ENCODE results near the gene DNASE2. TPM values are rescaled to one million over a fixed set of nuclear protein-coding genes. Genes with fewer than 3 reads are reported as not detected.

The DNASE2 gene
- polyA plus RNA-seq, 1 donor (not counting 4 experiments of a cell fraction or from before 2014, with no cell fraction given) = 23.5 TPM

DNA sequence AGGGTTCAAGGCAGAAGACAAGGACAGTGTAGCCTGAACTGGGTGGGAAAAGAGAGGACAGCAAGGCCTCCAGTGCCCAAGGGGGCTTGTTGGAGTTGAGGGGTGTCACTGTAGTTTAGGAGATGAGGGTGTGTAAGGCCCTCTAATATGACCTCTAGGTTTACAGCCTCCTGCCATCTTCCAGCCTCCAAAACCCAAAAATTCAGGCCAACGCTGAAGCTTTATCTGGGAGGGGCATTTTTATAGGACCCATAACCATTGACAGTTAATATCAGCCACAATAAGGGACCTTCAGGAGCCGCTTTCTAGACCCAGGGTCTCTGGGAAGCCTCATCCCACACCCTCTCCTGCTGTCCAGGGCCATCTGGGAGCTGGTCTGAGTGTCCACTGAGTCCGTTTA, 3.0 kb upstream of the DNASE2 start:
- H3K36me3 ChIP-seq (ENCODE audit: control insufficient read depth in 2 of 2, extremely low read depth in 1 of 2, insufficient read depth in 2 of 2, low read length in 2 of 2) = no peaks in the 10 kb centered on the region
- H3K27me3 ChIP-seq (ENCODE audit: control insufficient read depth, extremely low read depth, insufficient read depth, low read length) = no peaks in the 10 kb centered on the region
- DNase-seq (ENCODE audit: low read depth, low spot score) (no peak), FAIRE-seq (no peak)
- no peak overlapping the region for H3K9ac ChIP-seq (ENCODE audit: control insufficient read depth, extremely low read depth, insufficient read depth, low read length)
- peaks cover 6% of the 10 kb centered on the region for H3K4me1 ChIP-seq (ENCODE audit: control insufficient read depth, extremely low read depth, insufficient read depth, low read length)
- TF ChIP-seq CTCF (optimal IDR thresholded peaks at IDR 0.05 in 1 of 3, IDR thresholded peaks at IDR 0.05 in 1 of 3, conservative IDR thresholded peaks at IDR 0.05 in 1 of 3; ENCODE audit: extremely low read depth in 1 of 3, insufficient read depth in 2 of 3, low read length in 3 of 3) = no peak
- no peak for TF ChIP-seq EZH2 (IDR thresholded peaks at IDR 0.05; ENCODE audit: low read length)
- peaks cover 10% of the 10 kb centered on the region for H3K9me3 ChIP-seq (ENCODE audit: control insufficient read depth, low read depth, low read length)
- no peak overlapping the region for H3K4me3 ChIP-seq (ENCODE audit: control insufficient read depth in 2 of 3, extremely low read depth in 1 of 3, insufficient read depth in 2 of 3, low read depth in 1 of 3, low read length in 3 of 3)
- no peaks in the 10 kb centered on the region for H3K79me2 ChIP-seq (ENCODE audit: control insufficient read depth, insufficient read depth, low read length)
- H3K27ac ChIP-seq (ENCODE audit: control insufficient read depth, insufficient read depth, low read length) = no peak overlapping the region
- H3K9me1 ChIP-seq (ENCODE audit: control insufficient read depth, extremely low read depth, insufficient read depth, low read length) = no peaks in the 10 kb centered on the region
- no peak overlapping the region for H2AFZ ChIP-seq (ENCODE audit: control insufficient read depth, low read length)
- H4K20me1 ChIP-seq (ENCODE audit: control insufficient read depth, extremely low read depth, insufficient read depth, low read length) = no peaks in the 10 kb centered on the region
- H3K4me2 ChIP-seq (ENCODE audit: control insufficient read depth, extremely low read depth, insufficient read depth, low read depth, low read length) = no peak overlapping the region
- dilution Hi-C loops (cut with MboI; ENCODE audit: extremely low pct_ligation_motif_present, low sequenced_read_pairs) = no loop called here

GRCh38 chr19:12882589-12882988, 1.3 kb upstream of the DNASE2 start:
- Histone ChIP-seq H3K9ac (ENCODE audit: control insufficient read depth, extremely low read depth, insufficient read depth, low read length) (no peak overlapping the region), H2AFZ (ENCODE audit: control insufficient read depth, low read length) (no peak overlapping the region), H3K36me3 (ENCODE audit: control insufficient read depth in 2 of 2, extremely low read depth in 1 of 2, insufficient read depth in 2 of 2, low read length in 2 of 2) (peaks cover 4 to 5% of the 10 kb centered on the region in 2 experiments), H3K79me2 (ENCODE audit: control insufficient read depth, insufficient read depth, low read length) (no peaks in the 10 kb centered on the region), H3K27me3 (ENCODE audit: control insufficient read depth, extremely low read depth, insufficient read depth, low read length) (no peaks in the 10 kb centered on the region), H3K27ac (ENCODE audit: control insufficient read depth, insufficient read depth, low read length) (no peak overlapping the region), H3K9me1 (ENCODE audit: control insufficient read depth, extremely low read depth, insufficient read depth, low read length) (no peaks in the 10 kb centered on the region), H4K20me1 (ENCODE audit: control insufficient read depth, extremely low read depth, insufficient read depth, low read length) (no peaks in the 10 kb centered on the region), H3K4me2 (ENCODE audit: control insufficient read depth, extremely low read depth, insufficient read depth, low read depth, low read length) (no peak overlapping the region), H3K9me3 (ENCODE audit: control insufficient read depth, low read depth, low read length) (peaks cover 10% of the 10 kb centered on the region), H3K4me3 (ENCODE audit: control insufficient read depth in 2 of 3, extremely low read depth in 1 of 3, insufficient read depth in 2 of 3, low read depth in 1 of 3, low read length in 3 of 3) (no peak overlapping the region), H3K4me1 (ENCODE audit: control insufficient read depth, extremely low read depth, insufficient read depth, low read length) (peaks cover 6% of the 10 kb centered on the region)
- FAIRE-seq (no peak), DNase-seq (ENCODE audit: low read depth, low spot score) (no peak)
- dilution Hi-C loops (cut with MboI; ENCODE audit: extremely low pct_ligation_motif_present, low sequenced_read_pairs) = no loop called here
- no peak for TF ChIP-seq CTCF (optimal IDR thresholded peaks at IDR 0.05 in 1 of 3, IDR thresholded peaks at IDR 0.05 in 1 of 3, conservative IDR thresholded peaks at IDR 0.05 in 1 of 3; ENCODE audit: extremely low read depth in 1 of 3, insufficient read depth in 2 of 3, low read length in 3 of 3)
- no peak for TF ChIP-seq EZH2 (IDR thresholded peaks at IDR 0.05; ENCODE audit: low read length)
